ENCODE data around the gene STX2. TPM values are rescaled to one million over a fixed set of nuclear protein-coding genes. Genes with fewer than 3 reads are reported as not detected.
"Not testable (repeated sequence)": the region's sequence is repeated elsewhere in the genome, so short reads cannot be mapped to it uniquely, and the experiment has no call there.

The STX2 gene
- total RNA-seq, result 10 to 100 TPM in 1 of 4 donors, 1 to 10 TPM in 3; 4.8 to 12.0 (median 9.1) TPM

GRCh38 chr12:130838951-130839769, at the start of gene STX2:
Gene STX2 (minus strand): TSS chr12:130839250. CDS start chr12:130839099, 151 bp downstream.
- in situ Hi-C loops (cut with MboI; ENCODE audit: low sequenced_read_pairs in 4 of 4) (loop anchor here in 1 of 4 donors (5.0 kb wide), 1 partner anchor 33 kb away; the partner anchor contains the start of gene RAN), intact Hi-C loops (cut with DNase I; ENCODE audit: low total_unique reads) (loop anchor here (1.0 to 10.0 kb wide), 2 partner anchors 32 to 1246 kb away; no protein-coding TSS in a partner anchor)
- Histone ChIP-seq H3K36me3 (no peaks in the 10 kb centered on the region), H3K4me1 (peaks cover 0 to 6% of the 10 kb centered on the region in 2 donors), H3K4me3 (peak within 1 kb of the TSS; percentile 67 to 87 (median 73)), H3K9me3 (no peaks in the 10 kb centered on the region), H3K27me3 (no peaks in the 10 kb centered on the region), H3K27ac (peak within 1 kb of the TSS; percentile 40 to 67 (median 60))
- TF ChIP-seq POLR2A (IDR thresholded peaks at IDR 0.05), result peak in 1 of 2 donors; percentile 25
- TF ChIP-seq CTCF (IDR thresholded peaks at IDR 0.05 in 4 of 5, conservative IDR thresholded peaks at IDR 0.05 in 1 of 5), result no peak
- ATAC-seq (peak; percentile 91 to 96), DNase-seq (peak; percentile 57 to 74)

- DNase-seq; ATAC-seq; H3K4me1 ChIP-seq; H3K36me3 ChIP-seq; H3K9me3 ChIP-seq; H3K4me3 ChIP-seq; intact Hi-C loops (cut with DNase I; ENCODE audit: low total_unique reads); in situ Hi-C loops (cut with MboI; ENCODE audit: low sequenced_read_pairs in 4 of 4); H3K27me3 ChIP-seq; H3K27ac ChIP-seq: not testable (repeated sequence)
Measured at GRCh38 chr12:130887190-130887589, 48.1 kb upstream of the STX2 start.

GRCh38 chr12:130881548-130881947, 42.5 kb upstream of the STX2 start:
- ATAC-seq (no peak), DNase-seq (no peak)
- H3K27ac ChIP-seq, result no peak overlapping the region
- in situ Hi-C loops (cut with MboI; ENCODE audit: low sequenced_read_pairs in 4 of 4), result no loop called here
- H3K27me3 ChIP-seq, result no peaks in the 10 kb centered on the region
- intact Hi-C loops (cut with DNase I; ENCODE audit: low total_unique reads), result no loop called here
- H3K36me3 ChIP-seq, result peaks cover 0 to 9% of the 10 kb centered on the region in 2 donors
- H3K4me3 ChIP-seq, result no peak overlapping the region
- no peaks in the 10 kb centered on the region for H3K4me1 ChIP-seq
- H3K9me3 ChIP-seq, result no peaks in the 10 kb centered on the region
- no peak for TF ChIP-seq CTCF (IDR thresholded peaks at IDR 0.05 in 4 of 5, conservative IDR thresholded peaks at IDR 0.05 in 1 of 5)
- no peak for TF ChIP-seq POLR2A (IDR thresholded peaks at IDR 0.05)

GRCh38 chr12:130881046-130881445, 42.0 kb upstream of the STX2 start:
- in situ Hi-C loops (cut with MboI; ENCODE audit: low sequenced_read_pairs in 4 of 4), result no loop called here
- Histone ChIP-seq H3K36me3 (peaks cover 0 to 14% of the 10 kb centered on the region in 2 donors), H3K27me3 (no peaks in the 10 kb centered on the region), H3K4me3 (no peak overlapping the region), H3K4me1 (no peaks in the 10 kb centered on the region), H3K9me3 (no peaks in the 10 kb centered on the region), H3K27ac (no peak overlapping the region)
- intact Hi-C loops (cut with DNase I; ENCODE audit: low total_unique reads), result no loop called here
- TF ChIP-seq CTCF (IDR thresholded peaks at IDR 0.05 in 4 of 5, conservative IDR thresholded peaks at IDR 0.05 in 1 of 5), result no peak
- no peak for TF ChIP-seq POLR2A (IDR thresholded peaks at IDR 0.05)
- DNase-seq (no peak), ATAC-seq (no peak)

GRCh38 chr12:130880411-130880885, 41.4 kb upstream of the STX2 start:
- Histone ChIP-seq H3K27ac (no peak overlapping the region), H3K36me3 (peaks cover 0 to 20% of the 10 kb centered on the region in 2 donors), H3K9me3 (no peaks in the 10 kb centered on the region), H3K4me1 (no peaks in the 10 kb centered on the region), H3K4me3 (no peak overlapping the region), H3K27me3 (no peaks in the 10 kb centered on the region)
- TF ChIP-seq POLR2A (IDR thresholded peaks at IDR 0.05) (no peak), CTCF (IDR thresholded peaks at IDR 0.05 in 4 of 5, conservative IDR thresholded peaks at IDR 0.05 in 1 of 5) (no peak)
- ATAC-seq (no peak), DNase-seq (no peak)
- in situ Hi-C loops (cut with MboI; ENCODE audit: low sequenced_read_pairs in 4 of 4), result no loop called here
- intact Hi-C loops (cut with DNase I; ENCODE audit: low total_unique reads), result no loop called here

Measured in gastrocnemius medialis (tissue), 4 donors.